HG02642 (cell line): ENCODE data around the gene PCDHB11.
"Not testable (repeated sequence)": the region's sequence is repeated elsewhere in the genome, so short reads cannot be mapped to it uniquely, and the experiment has no call there.

Experiments used
- ATAC-seq: cut with Tn5 transposase; IDR thresholded peaks from one replicate; pipeline ENCODE4 v1.9.1; 2021; ENCODE audit warnings: mild to moderate bottlenecking; ENCODE audit not compliant: unreplicated experiment, poor library complexity

Gene PCDHB11

GRCh38 chr5:141234109-141234667, 34.8 kb downstream of the PCDHB11 start:
- no peak for ATAC-seq

DNA sequence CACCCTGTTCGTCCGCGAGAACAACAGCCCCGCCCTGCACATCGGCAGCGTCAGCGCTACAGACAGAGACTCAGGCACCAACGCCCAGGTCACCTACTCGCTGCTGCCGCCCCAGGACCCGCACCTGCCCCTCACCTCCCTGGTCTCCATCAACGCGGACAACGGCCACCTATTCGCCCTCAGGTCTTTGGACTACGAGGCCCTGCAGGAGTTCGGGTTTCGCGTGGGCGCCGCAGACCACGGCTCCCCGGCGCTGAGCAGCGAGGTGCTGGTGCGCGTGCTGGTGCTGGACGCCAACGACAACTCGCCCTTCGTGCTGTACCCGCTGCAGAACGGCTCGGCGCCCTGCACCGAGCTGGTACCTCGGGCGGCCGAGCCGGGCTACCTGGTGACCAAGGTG, 36.5 kb downstream of the PCDHB11 start:
- ATAC-seq = not testable (repeated sequence)

- ATAC-seq = no peak
Observed at GRCh38 chr5:141236516-141237313, 37.3 kb downstream of the PCDHB11 start.

DNA sequence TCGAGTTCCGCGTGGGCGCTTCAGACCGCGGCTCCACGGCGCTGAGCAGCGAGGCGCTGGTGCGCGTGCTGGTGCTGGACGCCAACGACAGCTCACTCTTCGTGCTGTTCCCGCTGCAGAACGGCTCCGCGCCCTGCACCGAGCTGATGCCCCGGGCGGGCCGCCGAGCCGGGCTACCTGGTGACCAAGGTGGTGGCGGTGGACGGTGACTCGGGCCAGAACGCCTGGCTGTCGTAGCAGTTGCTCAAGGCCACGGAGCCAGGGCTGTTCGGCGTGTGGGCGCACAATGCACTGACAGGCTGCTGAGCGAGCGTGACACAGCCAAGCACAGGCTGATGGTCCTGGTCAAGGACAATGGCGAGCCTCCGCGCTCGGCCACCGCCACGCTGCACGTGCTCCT, 42.1 kb downstream of the PCDHB11 start:
- ATAC-seq = no peak

DNA sequence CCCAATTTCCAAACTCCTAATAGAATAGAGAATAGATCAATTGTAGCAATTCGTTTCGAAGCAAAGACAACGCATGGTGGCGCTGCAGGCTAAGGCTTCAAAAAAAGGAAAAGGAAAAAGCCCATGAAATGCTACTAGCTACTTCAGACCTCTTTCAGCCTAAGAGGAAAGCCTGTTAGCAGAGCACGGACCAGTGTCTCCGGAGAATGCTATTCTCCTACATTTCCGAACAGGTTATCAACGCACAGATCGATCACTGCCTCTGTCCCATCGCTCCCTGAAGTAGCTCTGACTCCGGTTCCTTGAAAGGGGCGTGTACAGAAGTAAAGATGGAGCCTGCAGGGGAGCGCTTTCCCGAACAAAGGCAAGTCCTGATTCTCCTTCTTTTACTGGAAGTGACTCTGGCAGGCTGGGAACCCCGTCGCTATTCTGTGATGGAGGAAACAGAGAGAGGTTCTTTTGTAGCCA, 45.9 kb downstream of the PCDHB11 start, which contains the start of gene PCDHB15:
PCDHB15 (plus strand) TSS at position 146 of the 468 bp plus-strand sequence; CDS start at position 330, 184 bp downstream.
- no peak for ATAC-seq

- not testable (repeated sequence) for ATAC-seq
Observed at GRCh38 chr5:141246971-141247370, 47.5 kb downstream of the PCDHB11 start.

GRCh38 chr5:141247434-141247833, 48.0 kb downstream of the PCDHB11 start:
- not testable (repeated sequence) for ATAC-seq

DNA sequence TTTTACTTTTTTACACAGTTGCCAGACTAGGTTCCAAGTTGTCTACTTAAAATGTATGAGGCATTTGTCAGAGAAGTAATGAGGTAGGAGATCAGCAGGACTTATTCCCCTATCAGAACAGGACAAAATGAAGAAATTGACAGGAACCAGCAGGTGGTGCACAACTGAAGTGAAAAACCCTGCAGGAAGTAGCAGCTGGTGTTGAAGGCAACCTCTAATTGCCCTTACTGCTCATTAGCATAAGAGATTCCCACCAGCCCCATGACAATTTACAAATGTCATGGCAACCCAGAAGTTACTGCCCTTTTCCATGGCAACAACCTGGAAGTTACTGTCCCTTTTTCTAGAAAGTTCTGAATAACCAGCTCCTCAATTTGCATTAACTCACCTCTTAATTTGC, 51.1 kb downstream of the PCDHB11 start:
- no peak for ATAC-seq
